Activated naive CD4-positive, alpha-beta T cell treated with anti-CD3 and anti-CD28 coated beads, Interleukin-2, amount 10 ng/mL, durations not matched to agents 7 days and 5 days (primary cell): Measurements from ENCODE around the gene FAM153A.
"Not testable (repeated sequence)": the region's sequence is repeated elsewhere in the genome, so short reads cannot be mapped to it uniquely, and the experiment has no call there.

Source experiments
- CTCF ChIA-PET: fragments of 350-600 bp; sonication (Branson Sonifier 250); formaldehyde crosslinking; loops from one replicate; lab custom pipeline; 2021; ENCODE audit warnings: antibody characterized with exemption; lab: Charles Lee
- DNase-seq: peaks from one replicate; pipeline ENCODE4 v3.0.0-alpha.2; 2020
- H3K27ac Mint-ChIP-seq: one replicate; pipeline ENCODE4 v1.8.0; 2021; ENCODE audit warnings: mild to moderate bottlenecking, moderate library complexity, mixed read lengths
- H3K27me3 Mint-ChIP-seq: one replicate; pipeline ENCODE4 v1.8.0; 2021; ENCODE audit warnings: mild to moderate bottlenecking, mixed read lengths
- H3K36me3 Mint-ChIP-seq: one replicate; pipeline ENCODE4 v1.8.0; 2021; ENCODE audit warnings: mixed read lengths
- H3K4me1 Mint-ChIP-seq: one replicate; pipeline ENCODE4 v1.8.0; 2021; ENCODE audit warnings: mixed read lengths
- H3K4me3 Mint-ChIP-seq: one replicate; pipeline ENCODE4 v1.8.0; 2021; ENCODE audit warnings: mild to moderate bottlenecking, moderate library complexity, mixed read lengths
- H3K9me3 Mint-ChIP-seq: one replicate; pipeline ENCODE4 v1.8.0; 2021; ENCODE audit warnings: mixed read lengths

FAM153A gene

GRCh38 chr5:177791649-177792048 is 8.9 kb upstream of the FAM153A start:
- H3K9me3 Mint-ChIP-seq, H3K27me3 Mint-ChIP-seq, CTCF ChIA-PET, H3K4me1 Mint-ChIP-seq, H3K4me3 Mint-ChIP-seq, H3K27ac Mint-ChIP-seq, DNase-seq, H3K36me3 Mint-ChIP-seq: not testable (repeated sequence)

- H3K27me3 Mint-ChIP-seq: not testable (repeated sequence)
Observed at GRCh38 chr5:177782169-177782568, 530 bp downstream of the FAM153A start.

GRCh38 chr5:177771206-177771605 is 11.5 kb downstream of the FAM153A start:
- H3K27ac Mint-ChIP-seq, H3K4me1 Mint-ChIP-seq, DNase-seq, H3K27me3 Mint-ChIP-seq, H3K9me3 Mint-ChIP-seq, CTCF ChIA-PET, H3K36me3 Mint-ChIP-seq, H3K4me3 Mint-ChIP-seq: not testable (repeated sequence)

More at GRCh38 chr5:177782169-177782568, 530 bp downstream of the FAM153A start:
- DNase-seq, H3K36me3 Mint-ChIP-seq, H3K4me3 Mint-ChIP-seq, CTCF ChIA-PET, H3K27ac Mint-ChIP-seq, H3K4me1 Mint-ChIP-seq, H3K9me3 Mint-ChIP-seq: not testable (repeated sequence)

GRCh38 chr5:177770646-177771045 is 12.1 kb downstream of the FAM153A start:
- H3K27me3 Mint-ChIP-seq, H3K36me3 Mint-ChIP-seq, H3K9me3 Mint-ChIP-seq, DNase-seq, H3K27ac Mint-ChIP-seq, H3K4me1 Mint-ChIP-seq, H3K4me3 Mint-ChIP-seq, CTCF ChIA-PET: not testable (repeated sequence)

- H3K4me1 Mint-ChIP-seq, H3K4me3 Mint-ChIP-seq, DNase-seq, H3K27ac Mint-ChIP-seq, CTCF ChIA-PET, H3K36me3 Mint-ChIP-seq, H3K27me3 Mint-ChIP-seq, H3K9me3 Mint-ChIP-seq: not testable (repeated sequence)
Observed at GRCh38 chr5:177763737-177764508, 18.8 kb downstream of the FAM153A start.

- H3K4me1 Mint-ChIP-seq, H3K9me3 Mint-ChIP-seq, H3K27me3 Mint-ChIP-seq, DNase-seq, H3K4me3 Mint-ChIP-seq, CTCF ChIA-PET, H3K27ac Mint-ChIP-seq, H3K36me3 Mint-ChIP-seq: not testable (repeated sequence)
Observed at GRCh38 chr5:177760954-177761353, 21.7 kb downstream of the FAM153A start.

- H3K36me3 Mint-ChIP-seq, H3K4me3 Mint-ChIP-seq, H3K27me3 Mint-ChIP-seq, H3K27ac Mint-ChIP-seq, CTCF ChIA-PET, DNase-seq, H3K4me1 Mint-ChIP-seq, H3K9me3 Mint-ChIP-seq: not testable (repeated sequence)
Observed at GRCh38 chr5:177747354-177747753, 35.3 kb downstream of the FAM153A start.

- H3K27me3 Mint-ChIP-seq, DNase-seq, H3K4me1 Mint-ChIP-seq, CTCF ChIA-PET, H3K4me3 Mint-ChIP-seq, H3K27ac Mint-ChIP-seq, H3K9me3 Mint-ChIP-seq, H3K36me3 Mint-ChIP-seq: not testable (repeated sequence)
Observed at GRCh38 chr5:177724858-177725257, 57.8 kb downstream of the FAM153A start.

- H3K4me1 Mint-ChIP-seq, H3K27me3 Mint-ChIP-seq, H3K27ac Mint-ChIP-seq, DNase-seq, H3K4me3 Mint-ChIP-seq, H3K9me3 Mint-ChIP-seq, CTCF ChIA-PET, H3K36me3 Mint-ChIP-seq: not testable (repeated sequence)
Observed at GRCh38 chr5:177723831-177724485, 58.7 kb downstream of the FAM153A start.

GRCh38 chr5:177722829-177723228 is 59.9 kb downstream of the FAM153A start:
- CTCF ChIA-PET, H3K4me3 Mint-ChIP-seq, DNase-seq, H3K27ac Mint-ChIP-seq, H3K4me1 Mint-ChIP-seq, H3K36me3 Mint-ChIP-seq, H3K27me3 Mint-ChIP-seq, H3K9me3 Mint-ChIP-seq: not testable (repeated sequence)

- CTCF ChIA-PET, H3K4me1 Mint-ChIP-seq: not testable (repeated sequence)
Observed at GRCh38 chr5:177719989-177720388, 62.7 kb downstream of the FAM153A start.

GRCh38 chr5:177715423-177715822 is 67.3 kb downstream of the FAM153A start:
- H3K36me3 Mint-ChIP-seq, H3K27me3 Mint-ChIP-seq, H3K9me3 Mint-ChIP-seq, DNase-seq, H3K4me3 Mint-ChIP-seq, H3K27ac Mint-ChIP-seq, CTCF ChIA-PET, H3K4me1 Mint-ChIP-seq: not testable (repeated sequence)

More at GRCh38 chr5:177719989-177720388, 62.7 kb downstream of the FAM153A start:
- not testable (repeated sequence) for DNase-seq, H3K4me3 Mint-ChIP-seq, H3K36me3 Mint-ChIP-seq, H3K9me3 Mint-ChIP-seq, H3K27me3 Mint-ChIP-seq, H3K27ac Mint-ChIP-seq

- H3K9me3 Mint-ChIP-seq, H3K4me1 Mint-ChIP-seq, CTCF ChIA-PET: not testable (repeated sequence)
Observed at GRCh38 chr5:177696100-177696499, 86.6 kb downstream of the FAM153A start.

GRCh38 chr5:177695356-177695930 is 87.3 kb downstream of the FAM153A start:
- H3K27me3 Mint-ChIP-seq, CTCF ChIA-PET, H3K4me3 Mint-ChIP-seq, H3K36me3 Mint-ChIP-seq, DNase-seq, H3K4me1 Mint-ChIP-seq, H3K9me3 Mint-ChIP-seq, H3K27ac Mint-ChIP-seq: not testable (repeated sequence)

More at GRCh38 chr5:177696100-177696499, 86.6 kb downstream of the FAM153A start:
- H3K4me3 Mint-ChIP-seq, H3K27me3 Mint-ChIP-seq, H3K36me3 Mint-ChIP-seq, H3K27ac Mint-ChIP-seq, DNase-seq: not testable (repeated sequence)

- H3K4me3 Mint-ChIP-seq, CTCF ChIA-PET, H3K27ac Mint-ChIP-seq, H3K27me3 Mint-ChIP-seq, H3K4me1 Mint-ChIP-seq, H3K36me3 Mint-ChIP-seq, DNase-seq, H3K9me3 Mint-ChIP-seq: not testable (repeated sequence)
Observed at GRCh38 chr5:177694518-177694835, 88.2 kb downstream of the FAM153A start.
